H1 (cell line): ENCODE data around the gene TSC22D3. TPM values are rescaled to one million over a fixed set of nuclear protein-coding genes. Genes with fewer than 3 reads are reported as not detected.

Experiments used
- CTCF ChIA-PET: fragments of 300-600 bp; sonication (Branson Sonifier 250); formaldehyde crosslinking; loops from one replicate; lab custom pipeline; 2021; ENCODE audit not compliant: partially characterized antibody; lab: Charles Lee
- POLR2A ChIA-PET: fragments of 300-600 bp; sonication (Branson Sonifier 250); formaldehyde crosslinking; loops from one replicate; lab custom pipeline; 2021; ENCODE audit warnings: inconsistent platforms; ENCODE audit not compliant: partially characterized antibody; lab: Charles Lee
- DNase-seq, 2 experiments: peaks; one replicate each; pipeline versions ENCODE4 v3.0.0 to v3.0.0-alpha.2; 2010 to 2022; ENCODE audit warnings: low spot score in 2 of 2, low read depth in 1 of 2, mixed read lengths in 1 of 2
- FAIRE-seq: peaks from 2 replicates; lab custom pipeline; 2011; peaks lifted over from hg19 to GRCh38; lab: Jason Lieb, UNC
- H2AFZ ChIP-seq: 2 replicates; pipeline ENCODE4 v1.8.1; 2012; ENCODE audit warnings: low read length, inconsistent platforms
- H2AK5ac ChIP-seq: 2 replicates; pipeline ENCODE4 v1.6.1; 2013; ENCODE audit warnings: low read depth, low read length
- H2BK120ac ChIP-seq: replicated peaks from 2 replicates; pipeline ENCODE3; 2013; ENCODE audit warnings: low read depth, low read length, inconsistent platforms
- H2BK12ac ChIP-seq: 2 replicates; pipeline ENCODE4 v1.6.1; 2013; ENCODE audit warnings: low read depth, low read length
- H2BK15ac ChIP-seq: 2 replicates; pipeline ENCODE4 v1.6.1; 2013; ENCODE audit warnings: low read length
- H2BK20ac ChIP-seq: 2 replicates; pipeline ENCODE4 v1.6.1; 2013; ENCODE audit warnings: low read length
- H2BK5ac ChIP-seq: 2 replicates; pipeline ENCODE4 v1.6.1; 2013; ENCODE audit warnings: low read depth, low read length
- H3K14ac ChIP-seq: 2 replicates; pipeline ENCODE4 v1.6.1; 2013; ENCODE audit warnings: inconsistent platforms; ENCODE audit not compliant: insufficient read length
- H3K18ac ChIP-seq: 2 replicates; pipeline ENCODE4 v1.6.1; 2013; ENCODE audit warnings: low read length; ENCODE audit errors: extremely low read depth
- H3K23ac ChIP-seq: 2 replicates; pipeline ENCODE4 v1.6.1; 2013; ENCODE audit warnings: inconsistent platforms; ENCODE audit not compliant: insufficient read length
- H3K23me2 ChIP-seq: 2 replicates; pipeline ENCODE4 v1.6.1; 2013; ENCODE audit warnings: low read depth, low read length
- H3K27ac ChIP-seq: 2 replicates; pipeline ENCODE4 v1.6.1; 2011; ENCODE audit warnings: low read depth, low read length, inconsistent platforms
- H3K27me3 ChIP-seq, 4 experiments: replicated peaks in 1 of 4; 1 replicate in 1 of 4; 2 replicates in 3 of 4; pipeline versions ENCODE4 v1.6.1 to v1.8.1; 2011 to 2013; ENCODE audit warnings: low read length in 3 of 4, mild to moderate bottlenecking in 3 of 4, inconsistent platforms in 2 of 4, mixed read lengths in 2 of 4, moderate library complexity in 1 of 4; ENCODE audit not compliant: control insufficient read depth in 3 of 4, insufficient read depth in 3 of 4; ENCODE audit errors: extremely low read depth in 1 of 4
- H3K36me3 ChIP-seq, 4 experiments: 2 replicates each; pipeline versions ENCODE4 v1.6.1 to v1.8.1; 2011 to 2013; ENCODE audit warnings: mild to moderate bottlenecking in 4 of 4, low read length in 3 of 4, moderate library complexity in 2 of 4, control low read depth in 1 of 4, inconsistent platforms in 1 of 4; ENCODE audit not compliant: insufficient read depth in 4 of 4, control insufficient read depth in 2 of 4
- H3K4ac ChIP-seq: replicated peaks from 2 replicates; pipeline ENCODE3; 2013; ENCODE audit warnings: low read length, low read depth, mixed read lengths, inconsistent platforms; ENCODE audit not compliant: insufficient read length
- H3K4me1 ChIP-seq, 4 experiments: replicated peaks in 1 of 4; 1 replicate in 1 of 4; 2 replicates in 3 of 4; pipeline versions ENCODE4 v1.6.1 to v1.8.1; 2011 to 2013; ENCODE audit warnings: low read length in 3 of 4, inconsistent platforms in 2 of 4, mixed read lengths in 1 of 4; ENCODE audit not compliant: insufficient read depth in 4 of 4, control insufficient read depth in 3 of 4
- H3K4me2 ChIP-seq, 2 experiments: 2 replicates each; pipeline versions ENCODE4 v1.6.1 to v1.8.1; 2011 to 2013; ENCODE audit warnings: low read depth in 2 of 2, low read length in 2 of 2, control low read depth in 1 of 2, inconsistent platforms in 1 of 2, mild to moderate bottlenecking in 1 of 2; ENCODE audit not compliant: insufficient read depth in 1 of 2
- H3K4me3 ChIP-seq, 4 experiments: fragments of 200-600, 300-600 bp in 1 of 4; sonication (generic), shearing (Covaris generic), sonication (Bioruptor Twin) in 1 of 4; 2 replicates each; pipeline versions ENCODE4 v1.5.1 to v1.8.1; 2011 to 2016; ENCODE audit warnings: low read length in 4 of 4, low read depth in 3 of 4, control low read depth in 2 of 4, inconsistent platforms in 2 of 4, mild to moderate bottlenecking in 2 of 4, mixed read lengths in 1 of 4, moderate library complexity in 1 of 4; ENCODE audit not compliant: insufficient read depth in 2 of 4; ENCODE audit errors: extremely low read depth in 1 of 4
- H3K56ac ChIP-seq: replicated peaks from 2 replicates; pipeline ENCODE3; 2013; ENCODE audit warnings: low read depth, mild to moderate bottlenecking, mixed read lengths, low read length, inconsistent platforms; ENCODE audit not compliant: insufficient read length
- H3K79me1 ChIP-seq: 2 replicates; pipeline ENCODE4 v1.6.1; 2013; ENCODE audit warnings: low read depth, low read length, control low read depth
- H3K79me2 ChIP-seq, 2 experiments: 2 replicates each; pipeline versions ENCODE4 v1.6.1 to v1.8.1; 2012 to 2013; ENCODE audit warnings: low read length in 2 of 2, mild to moderate bottlenecking in 2 of 2, inconsistent platforms in 1 of 2; ENCODE audit not compliant: insufficient read depth in 2 of 2, control insufficient read depth in 1 of 2
- H3K9ac ChIP-seq, 4 experiments: replicated peaks in 1 of 4; 1 replicate in 1 of 4; 2 replicates in 3 of 4; pipeline versions ENCODE4 v1.6.1 to v1.8.1; 2011 to 2013; ENCODE audit warnings: low read depth in 3 of 4, low read length in 3 of 4, control low read depth in 2 of 4, mild to moderate bottlenecking in 2 of 4, moderate library complexity in 2 of 4, inconsistent platforms in 1 of 4; ENCODE audit errors: extremely low read depth in 1 of 4
- H3K9me3 ChIP-seq, 2 experiments: 2 replicates each; pipeline versions ENCODE4 v1.6.1 to v1.8.1; 2012 to 2013; ENCODE audit warnings: mild to moderate bottlenecking in 2 of 2, moderate library complexity in 2 of 2, control low read depth in 1 of 2, inconsistent platforms in 1 of 2, low read depth in 1 of 2, low read length in 1 of 2, mixed read lengths in 1 of 2; ENCODE audit not compliant: insufficient read depth in 2 of 2
- H4K20me1 ChIP-seq, 2 experiments: replicated peaks in 1 of 2; 2 replicates each; pipeline versions ENCODE3 to v1.8.1; 2011 to 2013; ENCODE audit warnings: inconsistent platforms in 2 of 2, low read length in 2 of 2, mild to moderate bottlenecking in 1 of 2; ENCODE audit not compliant: insufficient read depth in 2 of 2, control insufficient read depth in 1 of 2
- H4K5ac ChIP-seq: 2 replicates; pipeline ENCODE4 v1.6.1; 2013; ENCODE audit warnings: low read length, low read depth, mixed read lengths, inconsistent platforms; ENCODE audit not compliant: insufficient read length
- H4K8ac ChIP-seq: 2 replicates; pipeline ENCODE4 v1.8.0; 2013; ENCODE audit warnings: mild to moderate bottlenecking, moderate library complexity, low read length, inconsistent platforms; ENCODE audit not compliant: insufficient read depth; ENCODE audit errors: extremely low read depth
- H4K91ac ChIP-seq: replicated peaks from 2 replicates; pipeline ENCODE3; 2013; ENCODE audit warnings: low read length, mixed read lengths, inconsistent platforms; ENCODE audit not compliant: insufficient read length
- BRCA1 ChIP-seq: IDR thresholded peaks from 2 replicates; pipeline ENCODE4 v1.6.1; 2012; ENCODE audit warnings: low read depth, low read length, improper control_type of control experiment
- EP300 ChIP-seq, 2 experiments: IDR thresholded peaks; 1 replicate in 1 of 2; 2 replicates in 1 of 2; pipeline ENCODE4 v1.6.1; 2011 to 2012; ENCODE audit warnings: low read depth in 2 of 2, low read length in 2 of 2, mild to moderate bottlenecking in 2 of 2, borderline replicate concordance in 1 of 2, inconsistent platforms in 1 of 2, moderate library complexity in 1 of 2
- HDAC6 ChIP-seq: IDR thresholded peaks from one replicate; pipeline ENCODE4 v1.7.1; 2012; ENCODE audit warnings: low read depth, mild to moderate bottlenecking, inconsistent platforms, low read length, moderate library complexity
- JUN ChIP-seq: IDR thresholded peaks from 2 replicates; pipeline ENCODE4 v1.6.1; 2011; ENCODE audit warnings: low read depth, mild to moderate bottlenecking, improper control_type of control experiment, low read length
- KDM5A ChIP-seq: fragments of 200-600 bp; IDR thresholded peaks from 2 replicates; pipeline ENCODE4 v1.7.1; 2012; ENCODE audit warnings: mild to moderate bottlenecking, low read length, inconsistent platforms, mixed read lengths
- POLR2A ChIP-seq, 2 experiments: IDR thresholded peaks; 1 replicate in 1 of 2; 2 replicates in 1 of 2; pipeline ENCODE4 v1.6.1; 2011; ENCODE audit warnings: low read depth in 2 of 2, low read length in 2 of 2, mild to moderate bottlenecking in 2 of 2; ENCODE audit errors: control extremely low read depth in 1 of 2
- RBBP5 ChIP-seq: IDR thresholded peaks from 2 replicates; pipeline ENCODE4 v1.7.1; 2012; ENCODE audit warnings: low read depth, mild to moderate bottlenecking, inconsistent platforms, low read length, moderate library complexity, borderline replicate concordance
- RNF2 ChIP-seq: fragments of 200-900, 300-1000 bp; sonication (generic); IDR thresholded peaks from 2 replicates; pipeline ENCODE4 v1.7.1; 2016; ENCODE audit warnings: borderline replicate concordance, low read depth, mild to moderate bottlenecking, antibody characterized with exemption, low read length; ENCODE audit not compliant: poor library complexity, severe bottlenecking; ENCODE audit errors: missing control alignments
- SAP30 ChIP-seq: fragments of 300-600 bp; sonication (generic); IDR thresholded peaks from 2 replicates; pipeline ENCODE4 v1.7.1; 2012; ENCODE audit warnings: low read length, moderate library complexity, mild to moderate bottlenecking, inconsistent platforms; ENCODE audit not compliant: insufficient read depth, insufficient replicate concordance
- SP1 ChIP-seq: IDR thresholded peaks from 2 replicates; pipeline ENCODE4 v1.6.1; 2011; ENCODE audit warnings: low read depth, low read length
- SP4 ChIP-seq: IDR thresholded peaks from 2 replicates; pipeline ENCODE4 v1.6.1; 2012; ENCODE audit warnings: low read length, inconsistent platforms
- WGBS, 2 experiments: shearing (Covaris generic) in 1 of 2; methylation state at CpG; one replicate each; pipeline versions ENCODE4 v1.1.6 to v1.1.7; 2013 to 2015; ENCODE audit warnings: low lambda C conversion rate in 2 of 2, mixed read lengths in 2 of 2, inconsistent platforms in 1 of 2, low coverage in 1 of 2, missing lambda C conversion rate in 1 of 2; ENCODE audit not compliant: insufficient replicate concordance in 2 of 2, insufficient coverage in 1 of 2, insufficient read length in 1 of 2; ENCODE audit errors: extremely low coverage in 1 of 2, missing lambda C conversion rate in 1 of 2; 5-methylcytosine and 5-hydroxymethylcytosine counted together
- polyA plus RNA-seq, 7 experiments: library from polyadenylated mRNA; depleted of rRNA in 3 of 7; stranded (reverse) in 5 of 7; unstranded in 2 of 7; fragments of >200 nt in 5 of 7; fragments of 200-250 nt in 2 of 7; gene quantifications; 1 replicate in 5 of 7; 2 replicates in 1 of 7; 4 replicates in 1 of 7; pipeline versions ENCODE4 v1.2.1 to v1.2.3, GENCODE V29; 2011 to 2013; ENCODE audit warnings: missing spikeins in 2 of 7, mixed read lengths in 2 of 7
- total RNA-seq: library from RNA; stranded (reverse); fragmentation: NEBNext Ultra II Directional; extraction: Animal tissue kit (Norgen Biotek cat#: 25700); gene quantifications from 2 replicates; pipeline ENCODE4 v1.2.1, GENCODE V29; 2021
- TF ChIP-seq, protein P1 (sequence below): IDR thresholded peaks from 2 replicates; pipeline ENCODE4 v1.6.1; 2011; ENCODE audit warnings: low read length, improper control_type of control experiment

TSC22D3 gene
- total and polyA plus RNA-seq, 2 of the 8 experiments (the other 6 are each of a cell fraction or from before 2014, with no cell fraction given): 7.6 to 12.9 TPM

DNA sequence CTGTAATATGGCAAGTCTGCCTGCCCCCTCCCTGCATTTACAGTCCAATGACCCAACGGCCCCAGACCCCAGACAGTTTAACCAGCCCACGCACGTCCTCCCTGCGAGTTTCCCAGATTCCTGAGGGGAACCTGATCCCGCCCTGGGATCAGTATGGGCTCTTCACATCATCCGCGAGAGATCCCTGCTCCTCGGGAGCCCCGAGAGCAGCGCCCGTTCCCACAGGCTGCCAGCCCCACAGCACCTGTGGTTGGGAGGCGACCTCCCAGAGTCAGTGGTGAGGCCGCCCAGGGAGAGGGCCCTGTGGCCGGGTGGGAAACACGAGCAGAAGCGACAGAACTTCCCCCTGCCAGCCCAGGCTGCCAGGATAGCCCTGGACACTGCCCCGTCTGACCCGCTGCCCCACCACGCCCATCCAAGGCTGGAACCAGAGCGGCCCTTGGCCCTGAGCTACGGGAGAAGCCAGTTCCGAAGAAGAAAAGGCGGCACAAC, 32.8 kb downstream of the TSC22D3 start:
- Histone ChIP-seq H3K27me3 (peaks cover 0 to 1% (median 0%) of the 10 kb centered on the region in 4 experiments; a peak in 2 of 7 replicates), H3K27ac (no peak overlapping the region), H3K14ac (no peak overlapping the region), H3K4me1 (peaks cover 2 to 11% (median 6%) of the 10 kb centered on the region in 4 experiments; a peak in 5 of 7 replicates), H4K8ac (no peak overlapping the region), H2BK12ac (no peak overlapping the region), H3K4ac (no peak overlapping the region), H3K9me3 (no peaks in the 10 kb centered on the region), H2BK15ac (no peak overlapping the region), H3K23me2 (no peaks in the 10 kb centered on the region; the same call in 1 of the 2 replicates), H3K36me3 (no peaks in the 10 kb centered on the region), H2BK120ac (no peak overlapping the region), H3K9ac (no peak overlapping the region), H2BK5ac (no peak overlapping the region), H4K5ac (no peak overlapping the region), H4K20me1 (no peaks in the 10 kb centered on the region), H4K91ac (no peak overlapping the region), H3K79me1 (no peaks in the 10 kb centered on the region), H3K4me2 (peak overlapping the region; percentile 62 to 79), H3K56ac (no peak overlapping the region), H3K18ac (peak overlapping the region; percentile 60; the same call in 1 of the 2 replicates), H3K4me3 (peak overlapping the region in 1 of 4 experiments; percentile 62; a peak in 2 of 8 replicates), H2AFZ (no peak overlapping the region), H2BK20ac (no peak overlapping the region), H3K23ac (no peak overlapping the region), H3K79me2 (no peaks in the 10 kb centered on the region), H2AK5ac (no peak overlapping the region)
- WGBS, 2 experiments: 27% methylated on average over 5 of the region's 23 CpGs; no CpG with 5 or more reads in 1 of the 2 experiments
- POLR2A ChIA-PET: interaction anchor here (1.4 to 1.5 kb wide), 2 partner anchors 11 to 26 kb away, joined by 4 to 7 read pairs; no protein-coding TSS in a partner anchor
- DNase-seq (no peak), FAIRE-seq (no peak)
- CTCF ChIA-PET: interaction anchor here (1.3 to 1.5 kb wide), 3 partner anchors 14 to 84 kb away, joined by 3 to 4 read pairs (median 4); no protein-coding TSS in a partner anchor
- TF ChIP-seq SP1: no peak
- TF ChIP-seq, protein P1, sequence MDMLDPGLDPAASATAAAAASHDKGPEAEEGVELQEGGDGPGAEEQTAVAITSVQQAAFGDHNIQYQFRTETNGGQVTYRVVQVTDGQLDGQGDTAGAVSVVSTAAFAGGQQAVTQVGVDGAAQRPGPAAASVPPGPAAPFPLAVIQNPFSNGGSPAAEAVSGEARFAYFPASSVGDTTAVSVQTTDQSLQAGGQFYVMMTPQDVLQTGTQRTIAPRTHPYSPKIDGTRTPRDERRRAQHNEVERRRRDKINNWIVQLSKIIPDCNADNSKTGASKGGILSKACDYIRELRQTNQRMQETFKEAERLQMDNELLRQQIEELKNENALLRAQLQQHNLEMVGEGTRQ: no peak
- no peak for TF ChIP-seq KDM5A
- no peak for TF ChIP-seq SP4
- no peak for TF ChIP-seq RBBP5
- no peak for TF ChIP-seq SAP30
- no peak for TF ChIP-seq EP300 (IDR thresholded peaks at IDR 0.05; ENCODE audit: borderline replicate concordance in 1 of 2, low read depth in 2 of 2, low read length in 2 of 2)
- TF ChIP-seq BRCA1: no peak
- no peak for TF ChIP-seq RNF2
- no peak for TF ChIP-seq JUN
- no peak for TF ChIP-seq POLR2A (IDR thresholded peaks at IDR 0.05; ENCODE audit: control extremely low read depth in 1 of 2, low read depth in 2 of 2, low read length in 2 of 2)
- no peak for TF ChIP-seq HDAC6
